ENCODE measurements around the gene FRMPD3. TPM values are rescaled to one million over a fixed set of nuclear protein-coding genes. Genes with fewer than 3 reads are reported as not detected.

FRMPD3 gene
- total RNA-seq, 1 experiment from 2014 or later, result 0.99 TPM

- peaks cover 12% of the 10 kb centered on the region for H3K36me3 Mint-ChIP-seq (ENCODE audit: insufficient read depth, unreplicated experiment)
- H3K27me3 Mint-ChIP-seq (ENCODE audit: unreplicated experiment), result peaks cover 37% of the 10 kb centered on the region
- intact Hi-C loops (cut with micrococcal nuclease; ENCODE audit: unreplicated experiment), result no loop called here
- TF ChIP-seq CTCF (IDR thresholded peaks at IDR 0.05; ENCODE audit: unreplicated experiment), result no peak
- no peaks in the 10 kb centered on the region for H3K9me3 Mint-ChIP-seq (ENCODE audit: low read depth, unreplicated experiment)
- no peak overlapping the region for H3K4me3 Mint-ChIP-seq (ENCODE audit: low read depth, unreplicated experiment)
- CTCF ChIA-PET, result no interaction called here
- peaks cover 16% of the 10 kb centered on the region for H3K4me1 Mint-ChIP-seq (ENCODE audit: low read depth, unreplicated experiment)
- no TSS peak for BruUV-seq (replicated peaks)
- H3K27ac Mint-ChIP-seq (ENCODE audit: unreplicated experiment), result no peak overlapping the region
- no peak for DNase-seq
Measured at GRCh38 chrX:107451731-107452130, 2.3 kb downstream of the FRMPD3 start.

GRCh38 chrX:107452581-107452980, 3.1 kb downstream of the FRMPD3 start:
- Mint-ChIP-seq H3K36me3 (ENCODE audit: insufficient read depth, unreplicated experiment) (peaks cover 12% of the 10 kb centered on the region), H3K27me3 (ENCODE audit: unreplicated experiment) (peaks cover 43% of the 10 kb centered on the region), H3K27ac (ENCODE audit: unreplicated experiment) (no peak overlapping the region), H3K4me3 (ENCODE audit: low read depth, unreplicated experiment) (no peak overlapping the region), H3K4me1 (ENCODE audit: low read depth, unreplicated experiment) (peaks cover 16% of the 10 kb centered on the region), H3K9me3 (ENCODE audit: low read depth, unreplicated experiment) (no peaks in the 10 kb centered on the region)
- no peak for DNase-seq
- BruUV-seq (replicated peaks), result no TSS peak
- CTCF ChIA-PET, result interaction anchor here (0.7 kb wide), 1 partner anchor 10 kb away, joined by 3 read pairs; no protein-coding TSS in a partner anchor
- no peak for TF ChIP-seq CTCF (IDR thresholded peaks at IDR 0.05; ENCODE audit: unreplicated experiment)
- intact Hi-C loops (cut with micrococcal nuclease; ENCODE audit: unreplicated experiment), result no loop called here

GRCh38 chrX:107454302-107454701, 4.8 kb downstream of the FRMPD3 start:
- DNase-seq, result peak; percentile 16
- no peak for TF ChIP-seq CTCF (IDR thresholded peaks at IDR 0.05; ENCODE audit: unreplicated experiment)
- Mint-ChIP-seq H3K27ac (ENCODE audit: unreplicated experiment) (no peak overlapping the region), H3K36me3 (ENCODE audit: insufficient read depth, unreplicated experiment) (peaks cover 4% of the 10 kb centered on the region), H3K4me1 (ENCODE audit: low read depth, unreplicated experiment) (no peaks in the 10 kb centered on the region), H3K9me3 (ENCODE audit: low read depth, unreplicated experiment) (no peaks in the 10 kb centered on the region), H3K4me3 (ENCODE audit: low read depth, unreplicated experiment) (no peak overlapping the region), H3K27me3 (ENCODE audit: unreplicated experiment) (peaks cover 43% of the 10 kb centered on the region)
- intact Hi-C loops (cut with micrococcal nuclease; ENCODE audit: unreplicated experiment), result no loop called here
- CTCF ChIA-PET, result interaction anchor here (0.9 kb wide), 1 partner anchor 88 kb away, joined by 3 read pairs; no protein-coding TSS in a partner anchor
- no TSS peak for BruUV-seq (replicated peaks)

GRCh38 chrX:107457289-107457688, 7.8 kb downstream of the FRMPD3 start:
- no peak overlapping the region for H3K4me3 Mint-ChIP-seq (ENCODE audit: low read depth, unreplicated experiment)
- CTCF ChIA-PET, result no interaction called here
- no peaks in the 10 kb centered on the region for H3K4me1 Mint-ChIP-seq (ENCODE audit: low read depth, unreplicated experiment)
- no peak overlapping the region for H3K27ac Mint-ChIP-seq (ENCODE audit: unreplicated experiment)
- intact Hi-C loops (cut with micrococcal nuclease; ENCODE audit: unreplicated experiment), result no loop called here
- no TSS peak for BruUV-seq (replicated peaks)
- DNase-seq, result no peak
- no peak for TF ChIP-seq CTCF (IDR thresholded peaks at IDR 0.05; ENCODE audit: unreplicated experiment)
- H3K9me3 Mint-ChIP-seq (ENCODE audit: low read depth, unreplicated experiment), result no peaks in the 10 kb centered on the region
- H3K27me3 Mint-ChIP-seq (ENCODE audit: unreplicated experiment), result peaks cover 19% of the 10 kb centered on the region
- H3K36me3 Mint-ChIP-seq (ENCODE audit: insufficient read depth, unreplicated experiment), result no peaks in the 10 kb centered on the region
